GM06990 (cell line): ENCODE results near the gene KRT17.

Source experiments
- DNase-seq: peaks from one replicate; pipeline ENCODE4 v3.0.0-alpha.2; 2011; ENCODE audit not compliant: insufficient read length; ENCODE audit errors: extremely low read depth
- H3K27me3 ChIP-seq: replicated peaks from 2 replicates; pipeline ENCODE4 v1.6.0; 2011; ENCODE audit warnings: low read length; ENCODE audit not compliant: control insufficient read depth, insufficient read depth
- H3K36me3 ChIP-seq: 2 replicates; pipeline ENCODE4 v1.5.1; 2011; ENCODE audit warnings: low read length; ENCODE audit not compliant: control insufficient read depth, insufficient read depth
- H3K4me3 ChIP-seq: replicated peaks from 2 replicates; pipeline ENCODE4 v1.5.1; 2011; ENCODE audit warnings: low read depth, mild to moderate bottlenecking, control low read depth, low read length
- TF ChIP-seq, protein P1 (sequence below): IDR thresholded peaks from 2 replicates; pipeline ENCODE4 v1.5.1; 2011; ENCODE audit warnings: low read length, control low read depth, mild to moderate bottlenecking, inconsistent platforms; ENCODE audit not compliant: insufficient read depth, poor library complexity, severe bottlenecking

KRT17 gene

GRCh38 chr17:41665566-41666236 is 41.3 kb upstream of the KRT17 start:
- Histone ChIP-seq H3K36me3 (no peaks in the 10 kb centered on the region), H3K27me3 (no peaks in the 10 kb centered on the region), H3K4me3 (peak overlapping the region; percentile 56)
- DNase-seq = peak; percentile 94
- TF ChIP-seq, protein P1, sequence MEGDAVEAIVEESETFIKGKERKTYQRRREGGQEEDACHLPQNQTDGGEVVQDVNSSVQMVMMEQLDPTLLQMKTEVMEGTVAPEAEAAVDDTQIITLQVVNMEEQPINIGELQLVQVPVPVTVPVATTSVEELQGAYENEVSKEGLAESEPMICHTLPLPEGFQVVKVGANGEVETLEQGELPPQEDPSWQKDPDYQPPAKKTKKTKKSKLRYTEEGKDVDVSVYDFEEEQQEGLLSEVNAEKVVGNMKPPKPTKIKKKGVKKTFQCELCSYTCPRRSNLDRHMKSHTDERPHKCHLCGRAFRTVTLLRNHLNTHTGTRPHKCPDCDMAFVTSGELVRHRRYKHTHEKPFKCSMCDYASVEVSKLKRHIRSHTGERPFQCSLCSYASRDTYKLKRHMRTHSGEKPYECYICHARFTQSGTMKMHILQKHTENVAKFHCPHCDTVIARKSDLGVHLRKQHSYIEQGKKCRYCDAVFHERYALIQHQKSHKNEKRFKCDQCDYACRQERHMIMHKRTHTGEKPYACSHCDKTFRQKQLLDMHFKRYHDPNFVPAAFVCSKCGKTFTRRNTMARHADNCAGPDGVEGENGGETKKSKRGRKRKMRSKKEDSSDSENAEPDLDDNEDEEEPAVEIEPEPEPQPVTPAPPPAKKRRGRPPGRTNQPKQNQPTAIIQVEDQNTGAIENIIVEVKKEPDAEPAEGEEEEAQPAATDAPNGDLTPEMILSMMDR = peak; percentile 69

DNA sequence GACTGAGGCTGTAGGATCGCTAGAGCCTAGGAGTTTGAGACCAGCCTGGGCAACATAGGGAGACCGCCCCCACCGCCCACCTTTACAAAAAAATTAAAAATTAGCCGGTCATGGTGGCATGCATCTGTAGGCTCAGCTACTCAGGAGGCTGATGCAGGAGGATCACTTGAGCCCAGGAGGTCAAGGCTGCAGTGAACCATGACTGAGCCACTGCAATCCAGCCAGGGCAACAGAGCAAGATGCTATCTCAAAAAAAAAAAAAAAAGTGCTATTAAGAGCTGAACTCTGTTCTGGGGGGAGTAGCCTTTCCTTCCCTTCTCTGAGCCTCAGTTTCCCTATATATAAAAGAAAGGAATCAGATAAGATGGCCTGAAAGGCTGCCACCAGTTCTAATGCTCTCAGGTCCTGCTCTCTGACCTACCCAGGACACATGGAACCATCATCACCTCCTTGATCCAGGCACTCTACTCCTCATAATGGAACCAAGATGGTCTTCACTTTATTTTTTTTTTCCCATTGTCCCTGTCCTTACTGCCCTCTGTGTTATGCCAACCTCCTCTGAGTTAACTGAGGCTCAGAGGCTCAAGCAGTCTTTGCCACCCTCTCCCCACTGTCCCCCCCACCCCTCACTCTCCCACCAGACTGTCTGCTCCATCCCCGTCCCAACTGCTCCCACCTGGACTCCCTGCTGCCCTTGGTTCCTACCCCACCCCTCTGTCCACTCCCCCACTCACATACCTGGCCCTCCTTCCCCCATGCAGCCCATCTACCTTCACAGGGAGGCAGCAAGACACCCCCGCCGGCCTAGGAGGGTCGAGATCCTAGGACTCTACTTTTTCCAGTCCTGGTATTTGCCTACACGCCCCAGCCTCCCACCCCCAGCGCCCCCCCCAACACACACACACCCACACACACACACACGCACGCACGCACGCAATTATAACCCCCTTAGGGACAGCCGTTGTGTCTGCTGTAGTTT is 40.5 kb upstream of the KRT17 start:
- no peaks in the 10 kb centered on the region for H3K36me3 ChIP-seq
- peak overlapping the region; percentile 56 for H3K4me3 ChIP-seq
- H3K27me3 ChIP-seq = no peaks in the 10 kb centered on the region; the same call in 1 of the 2 replicates
- no peak for DNase-seq
- TF ChIP-seq, protein P1 = no peak

DNA sequence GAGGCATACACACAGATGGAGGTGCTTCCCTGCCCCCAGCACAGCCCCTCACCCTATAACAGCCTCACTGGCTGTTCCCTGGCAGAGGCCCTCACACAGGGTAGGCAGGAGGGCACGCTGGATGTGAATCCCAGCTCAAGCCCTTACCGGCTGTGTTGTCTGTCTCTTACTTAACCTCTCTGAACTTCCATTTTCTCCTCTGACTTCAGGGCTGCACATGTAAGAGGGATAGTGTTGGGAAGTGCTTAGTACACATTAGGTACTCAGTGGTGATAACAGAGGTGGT is 39.7 kb upstream of the KRT17 start:
- no peaks in the 10 kb centered on the region; the same call in 1 of the 2 replicates for H3K27me3 ChIP-seq
- no peak for DNase-seq
- no peaks in the 10 kb centered on the region for H3K36me3 ChIP-seq
- H3K4me3 ChIP-seq = no peak overlapping the region
- TF ChIP-seq, protein P1 = no peak

- H3K36me3 ChIP-seq = no peaks in the 10 kb centered on the region
- H3K27me3 ChIP-seq = no peaks in the 10 kb centered on the region; the same call in 1 of the 2 replicates
- no peak overlapping the region for H3K4me3 ChIP-seq
- TF ChIP-seq, protein P1 = no peak
- no peak for DNase-seq
Measured at GRCh38 chr17:41663451-41664171, 39.2 kb upstream of the KRT17 start.

GRCh38 chr17:41660221-41660711 is 35.9 kb upstream of the KRT17 start:
- Histone ChIP-seq H3K4me3 (no peak overlapping the region), H3K36me3 (no peaks in the 10 kb centered on the region), H3K27me3 (no peaks in the 10 kb centered on the region; the same call in 1 of the 2 replicates)
- TF ChIP-seq, protein P1 = no peak
- DNase-seq = no peak
